Erythroblast (primary cell): ENCODE results near the gene FOXL2NB.

Experiments used
- GATA1 ChIP-seq: IDR thresholded peaks from 2 replicates; pipeline ENCODE4 v1.6.1; 2011; ENCODE audit warnings: low read depth, mild to moderate bottlenecking, control low read depth, low read length, moderate library complexity
- POLR2A ChIP-seq: IDR thresholded peaks from 2 replicates; pipeline ENCODE4 v1.6.1; 2011; ENCODE audit warnings: mild to moderate bottlenecking, low read length

- TF ChIP-seq POLR2A (no peak), GATA1 (no peak)
Observed at GRCh38 chr3:138938877-138939560, 8.0 kb upstream of the FOXL2NB start.
